AG04450 (cell line): ENCODE data around the gene SLC44A3. TPM values are rescaled to one million over a fixed set of nuclear protein-coding genes. Genes with fewer than 3 reads are reported as not detected.

ENCODE experiments used
- CTCF ChIA-PET: fragments of 300-600, 350-600 bp; formaldehyde crosslinking; extraction: SDS; loops from one replicate; lab custom pipeline; 2022; ENCODE audit warnings: antibody characterized with exemption, inconsistent platforms; lab: Charles Lee
- POLR2A ChIA-PET: fragments of 350-600 bp; formaldehyde crosslinking; extraction: SDS; loops from one replicate; lab custom pipeline; 2021; ENCODE audit warnings: antibody characterized with exemption, inconsistent platforms; lab: Yijun Ruan, JAX
- DNase-seq: peaks from one replicate; pipeline ENCODE4 v3.0.0-alpha.2; 2011; ENCODE audit warnings: low read depth, low spot score
- H3K27ac ChIP-seq: one replicate; pipeline ENCODE4 v1.5.1; 2012; ENCODE audit warnings: low read depth, low read length, control low read depth
- H3K27me3 ChIP-seq: one replicate; pipeline ENCODE4 v1.6.0; 2012; ENCODE audit warnings: low read length; ENCODE audit not compliant: control insufficient read depth, insufficient read depth
- H3K4me3 ChIP-seq: 2 replicates; pipeline ENCODE4 v1.5.1; 2011; ENCODE audit warnings: mild to moderate bottlenecking, low read depth, low read length, control low read depth
- H3K9me3 ChIP-seq: 2 replicates; pipeline ENCODE4 v1.5.1; 2012; ENCODE audit warnings: low read length; ENCODE audit not compliant: control insufficient read depth, insufficient read depth
- polyA plus RNA-seq: library from polyadenylated mRNA; depleted of rRNA; stranded (reverse); fragments of >200 nt; gene quantifications from 2 replicates; pipeline ENCODE4 v1.2.3, GENCODE V29; 2011
- TF ChIP-seq, protein P1 (sequence below): IDR thresholded peaks from 2 replicates; pipeline ENCODE4 v1.5.1; 2011; ENCODE audit warnings: low read depth, low read length, control low read depth, inconsistent platforms

SLC44A3 gene
- polyA plus RNA-seq, 1 experiment, result 3.4 TPM

DNA sequence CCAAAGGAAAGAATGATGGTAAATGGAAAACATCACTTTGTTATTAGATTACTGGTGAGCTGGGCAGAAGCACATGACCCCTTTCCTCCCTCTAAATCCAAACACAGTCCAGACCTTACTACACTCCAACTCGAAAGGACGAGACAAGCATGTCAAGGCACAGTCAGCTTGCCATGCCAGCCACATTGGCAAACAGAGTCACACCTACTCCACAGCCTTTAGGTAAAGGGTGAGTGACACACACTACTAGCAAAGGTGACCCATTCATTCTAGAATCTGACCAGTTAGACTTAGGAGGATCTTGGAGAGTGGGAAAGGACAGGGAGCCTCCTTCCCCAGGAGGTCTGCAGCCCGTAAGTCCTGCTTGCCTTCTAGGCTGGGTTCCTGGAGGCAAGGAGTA is 3.0 kb downstream of the SLC44A3 start:
- Histone ChIP-seq H3K27me3 (peaks cover 10% of the 10 kb centered on the region), H3K27ac (no peak overlapping the region), H3K4me3 (no peak overlapping the region), H3K9me3 (no peaks in the 10 kb centered on the region)
- POLR2A ChIA-PET, result no interaction called here
- CTCF ChIA-PET, result interaction anchor here (0.6 to 2.9 kb wide), 3 partner anchors 219 to 327 kb away, joined by 3 to 10 read pairs (median 5); no protein-coding TSS in a partner anchor
- TF ChIP-seq, protein P1, sequence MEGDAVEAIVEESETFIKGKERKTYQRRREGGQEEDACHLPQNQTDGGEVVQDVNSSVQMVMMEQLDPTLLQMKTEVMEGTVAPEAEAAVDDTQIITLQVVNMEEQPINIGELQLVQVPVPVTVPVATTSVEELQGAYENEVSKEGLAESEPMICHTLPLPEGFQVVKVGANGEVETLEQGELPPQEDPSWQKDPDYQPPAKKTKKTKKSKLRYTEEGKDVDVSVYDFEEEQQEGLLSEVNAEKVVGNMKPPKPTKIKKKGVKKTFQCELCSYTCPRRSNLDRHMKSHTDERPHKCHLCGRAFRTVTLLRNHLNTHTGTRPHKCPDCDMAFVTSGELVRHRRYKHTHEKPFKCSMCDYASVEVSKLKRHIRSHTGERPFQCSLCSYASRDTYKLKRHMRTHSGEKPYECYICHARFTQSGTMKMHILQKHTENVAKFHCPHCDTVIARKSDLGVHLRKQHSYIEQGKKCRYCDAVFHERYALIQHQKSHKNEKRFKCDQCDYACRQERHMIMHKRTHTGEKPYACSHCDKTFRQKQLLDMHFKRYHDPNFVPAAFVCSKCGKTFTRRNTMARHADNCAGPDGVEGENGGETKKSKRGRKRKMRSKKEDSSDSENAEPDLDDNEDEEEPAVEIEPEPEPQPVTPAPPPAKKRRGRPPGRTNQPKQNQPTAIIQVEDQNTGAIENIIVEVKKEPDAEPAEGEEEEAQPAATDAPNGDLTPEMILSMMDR, result no peak
- DNase-seq, result no peak

DNA sequence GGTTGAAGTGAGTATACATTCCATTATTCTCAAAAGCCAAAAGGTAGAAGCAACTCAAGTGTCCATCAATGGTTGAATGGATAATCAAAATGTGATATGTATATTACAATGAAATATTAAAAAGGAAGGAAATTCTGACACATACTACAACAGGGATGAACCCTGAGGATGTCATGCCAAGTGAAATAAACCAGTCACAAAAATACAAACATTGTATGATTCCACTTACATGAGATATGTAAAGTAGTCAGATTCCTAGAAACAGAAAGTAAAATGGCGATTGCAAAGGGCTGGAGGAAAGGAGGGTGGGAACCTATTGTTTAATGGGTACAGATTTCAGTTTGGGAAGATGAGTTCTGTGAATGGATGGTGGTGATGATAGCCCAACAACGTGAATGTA is 5.8 kb downstream of the SLC44A3 start:
- TF ChIP-seq, protein P1, result no peak
- H3K27me3 ChIP-seq, result peaks cover 10% of the 10 kb centered on the region
- no peak overlapping the region for H3K27ac ChIP-seq
- no peak for DNase-seq
- POLR2A ChIA-PET, result no interaction called here
- CTCF ChIA-PET, result interaction anchor here (1.0 kb wide), 1 partner anchor 217 kb away, joined by 3 read pairs; no protein-coding TSS in a partner anchor
- no peak overlapping the region for H3K4me3 ChIP-seq
- H3K9me3 ChIP-seq, result no peaks in the 10 kb centered on the region

DNA sequence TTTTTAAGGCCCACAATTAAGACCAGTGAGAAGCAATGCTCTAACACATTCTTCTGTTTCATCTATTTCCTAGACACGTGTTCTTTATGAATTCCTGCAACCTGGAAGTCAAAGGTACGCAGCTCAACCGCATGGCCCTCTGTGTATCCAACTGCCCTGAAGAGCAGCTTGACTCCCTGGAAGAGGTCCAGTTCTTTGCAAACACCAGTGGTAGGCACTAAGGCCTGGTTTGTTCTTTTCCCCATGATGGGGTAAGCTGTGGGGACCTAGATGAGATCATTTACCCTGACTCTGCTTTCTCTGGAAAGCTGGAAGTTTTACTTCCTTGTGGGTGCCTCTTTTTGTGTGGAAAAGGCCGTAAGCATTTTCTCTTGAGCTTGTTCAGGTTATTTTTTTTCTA is 7.3 kb downstream of the SLC44A3 start:
- no peak overlapping the region for H3K4me3 ChIP-seq
- CTCF ChIA-PET, result interaction anchor here (0.5 to 0.9 kb wide), 2 partner anchors 214 to 216 kb away, joined by 4 read pairs; no protein-coding TSS in a partner anchor
- no peaks in the 10 kb centered on the region for H3K9me3 ChIP-seq
- no peak overlapping the region for H3K27ac ChIP-seq
- DNase-seq, result no peak
- H3K27me3 ChIP-seq, result peaks cover 7% of the 10 kb centered on the region
- POLR2A ChIA-PET, result no interaction called here
- TF ChIP-seq, protein P1, result no peak

DNA sequence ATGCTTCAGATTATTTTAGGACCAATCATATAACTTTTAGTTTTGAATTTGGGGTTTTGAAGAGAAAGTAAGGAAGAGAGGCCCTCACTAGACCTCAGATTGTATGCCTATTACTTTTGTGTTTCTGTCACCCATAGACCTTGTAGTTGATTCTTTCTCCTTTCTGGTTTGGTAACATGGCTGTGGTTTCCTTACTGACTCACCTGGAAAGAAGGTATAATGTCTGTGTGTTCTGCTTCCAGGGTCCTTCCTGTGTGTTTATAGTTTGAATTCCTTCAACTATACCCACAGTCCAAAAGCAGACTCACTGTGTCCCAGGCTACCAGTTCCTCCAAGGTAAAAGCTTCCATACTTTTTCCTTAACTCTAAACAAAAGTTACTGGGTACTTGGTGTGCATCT is 8.1 kb downstream of the SLC44A3 start:
- TF ChIP-seq, protein P1, result no peak
- ChIA-PET CTCF (no interaction called here), POLR2A (interaction anchor here (0.6 kb wide), 1 partner anchor 18 kb away, joined by 6 read pairs; no protein-coding TSS in a partner anchor)
- DNase-seq, result no peak
- Histone ChIP-seq H3K27ac (no peak overlapping the region), H3K27me3 (peaks cover 5% of the 10 kb centered on the region), H3K4me3 (no peak overlapping the region), H3K9me3 (no peaks in the 10 kb centered on the region)

DNA sequence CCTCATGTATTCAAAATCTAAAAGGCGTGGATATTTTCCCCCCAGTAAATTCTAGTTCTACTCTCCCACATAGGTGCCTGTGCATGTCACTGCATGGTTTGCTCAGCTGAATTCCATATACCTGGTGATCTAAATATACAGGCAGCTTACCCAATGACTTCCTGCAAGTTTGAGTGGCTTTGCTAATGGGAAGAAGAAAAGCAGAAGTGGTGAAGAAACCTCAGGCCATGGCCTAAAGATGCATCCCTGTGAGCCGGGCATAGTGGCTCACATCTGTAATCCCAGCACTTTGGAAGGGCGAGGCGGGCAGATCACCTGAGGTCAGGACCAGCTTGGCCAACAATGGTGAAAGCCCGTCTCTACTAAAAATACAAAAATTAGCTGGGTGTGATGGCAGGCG is 11.5 kb downstream of the SLC44A3 start:
- ChIA-PET CTCF (interaction anchor here (1.9 to 2.3 kb wide), 3 partner anchors 22 to 212 kb away, joined by 5 to 12 read pairs (median 6); no protein-coding TSS in a partner anchor), POLR2A (no interaction called here)
- TF ChIP-seq, protein P1, result no peak
- no peak for DNase-seq
- Histone ChIP-seq H3K9me3 (no peaks in the 10 kb centered on the region), H3K27ac (no peak overlapping the region), H3K4me3 (no peak overlapping the region), H3K27me3 (no peaks in the 10 kb centered on the region)
